ENCODE results near the gene KRIT1.
"Not testable (repeated sequence)": the region's sequence is repeated elsewhere in the genome, so short reads cannot be mapped to it uniquely, and the experiment has no call there.

Gene KRIT1

DNA sequence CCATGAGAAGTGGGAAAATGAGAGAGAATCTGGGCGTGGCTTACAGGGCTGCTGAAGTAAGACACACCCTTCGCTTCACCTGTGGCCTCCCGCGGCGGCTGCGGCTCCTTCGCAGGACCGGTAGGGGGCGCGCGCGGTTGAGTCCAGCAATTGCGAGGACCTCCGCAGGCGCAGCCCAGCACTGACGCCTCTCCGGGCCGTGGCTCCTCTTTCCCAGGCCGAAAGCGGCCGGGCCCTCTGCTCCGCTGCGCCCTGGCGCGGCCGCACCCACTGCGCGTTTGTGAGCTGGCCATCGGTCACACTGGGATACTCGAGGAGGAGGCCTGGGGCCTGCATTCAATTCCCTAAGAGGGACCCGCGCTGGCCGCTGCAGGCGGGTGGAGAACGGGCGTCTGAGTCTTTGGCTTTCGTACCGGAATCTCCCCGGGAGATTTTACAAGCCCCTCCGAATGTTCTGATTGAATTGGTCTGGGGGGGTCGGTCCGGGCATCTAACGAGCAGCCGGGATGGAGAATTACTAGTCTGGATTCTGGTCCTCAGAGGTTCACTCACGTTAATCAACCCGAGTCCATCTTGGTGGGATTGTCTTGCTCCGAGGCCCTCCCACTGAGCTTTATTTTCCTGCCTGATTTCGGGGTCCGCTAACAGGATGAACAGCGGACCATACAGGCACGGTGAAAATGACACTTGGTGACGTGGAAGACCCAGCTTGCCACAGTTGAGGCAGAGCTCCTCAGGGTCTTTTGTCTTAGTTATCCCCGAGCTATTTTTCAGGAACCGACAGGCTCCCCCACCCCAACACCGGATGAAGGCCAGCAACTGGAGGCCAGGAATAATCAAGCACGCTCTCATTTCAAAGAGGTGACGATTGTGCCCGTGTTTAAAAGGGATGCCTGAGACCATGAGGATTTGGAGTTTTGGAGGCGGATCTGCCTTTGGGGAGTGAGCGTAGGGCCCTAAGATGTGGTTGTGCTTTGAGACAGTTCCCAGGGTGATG lies 66.5 kb downstream of the KRIT1 start, which contains the start of gene LRRD1:
Gene LRRD1 (minus strand): TSS at position 215 of the 997 bp plus-strand sequence. CDS start 13,940 bp downstream, outside the sequence.
- Mint-ChIP-seq H3K27me3 (ENCODE audit: low read depth) (no peaks in the 10 kb centered on the region), H3K4me1 (peaks cover 9% of the 10 kb centered on the region), H3K36me3 (ENCODE audit: low read depth) (no peaks in the 10 kb centered on the region), H3K4me3 (peak within 1 kb of the TSS; percentile 50 to 68 (median 63)), H3K9me3 (peaks cover 19% of the 10 kb centered on the region), H3K27ac (no peak within 1 kb of the TSS)
- TF ChIP-seq, protein P1, sequence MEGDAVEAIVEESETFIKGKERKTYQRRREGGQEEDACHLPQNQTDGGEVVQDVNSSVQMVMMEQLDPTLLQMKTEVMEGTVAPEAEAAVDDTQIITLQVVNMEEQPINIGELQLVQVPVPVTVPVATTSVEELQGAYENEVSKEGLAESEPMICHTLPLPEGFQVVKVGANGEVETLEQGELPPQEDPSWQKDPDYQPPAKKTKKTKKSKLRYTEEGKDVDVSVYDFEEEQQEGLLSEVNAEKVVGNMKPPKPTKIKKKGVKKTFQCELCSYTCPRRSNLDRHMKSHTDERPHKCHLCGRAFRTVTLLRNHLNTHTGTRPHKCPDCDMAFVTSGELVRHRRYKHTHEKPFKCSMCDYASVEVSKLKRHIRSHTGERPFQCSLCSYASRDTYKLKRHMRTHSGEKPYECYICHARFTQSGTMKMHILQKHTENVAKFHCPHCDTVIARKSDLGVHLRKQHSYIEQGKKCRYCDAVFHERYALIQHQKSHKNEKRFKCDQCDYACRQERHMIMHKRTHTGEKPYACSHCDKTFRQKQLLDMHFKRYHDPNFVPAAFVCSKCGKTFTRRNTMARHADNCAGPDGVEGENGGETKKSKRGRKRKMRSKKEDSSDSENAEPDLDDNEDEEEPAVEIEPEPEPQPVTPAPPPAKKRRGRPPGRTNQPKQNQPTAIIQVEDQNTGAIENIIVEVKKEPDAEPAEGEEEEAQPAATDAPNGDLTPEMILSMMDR (IDR thresholded peaks at IDR 0.05; ENCODE audit: unreplicated experiment in 3 of 3), result peak; percentile 69 to 84 (median 84)

DNA sequence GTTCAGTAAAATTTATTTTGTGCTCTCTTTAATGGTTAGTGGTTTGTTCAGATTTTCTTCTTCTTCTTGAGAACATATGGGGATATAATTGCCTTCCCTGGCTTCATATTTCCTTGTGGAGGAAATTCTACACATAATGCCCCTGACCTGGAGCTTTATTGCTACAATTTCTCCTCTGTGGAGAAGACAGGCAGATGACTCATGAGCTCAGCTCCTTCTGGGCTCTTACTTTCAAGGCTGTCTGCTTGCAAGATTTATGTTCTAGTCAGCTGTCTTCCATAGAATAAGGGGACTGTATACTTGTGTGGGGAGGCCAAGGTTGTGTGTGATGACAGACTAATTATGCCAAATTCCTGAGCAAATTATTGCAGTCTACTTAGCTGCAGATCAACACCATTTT lies 68.4 kb downstream of the KRIT1 start:
- peak overlapping the region in 1 of 3 experiments; percentile 12 for H3K4me3 Mint-ChIP-seq
- H3K4me1 Mint-ChIP-seq, result peaks cover 9% of the 10 kb centered on the region

DNA sequence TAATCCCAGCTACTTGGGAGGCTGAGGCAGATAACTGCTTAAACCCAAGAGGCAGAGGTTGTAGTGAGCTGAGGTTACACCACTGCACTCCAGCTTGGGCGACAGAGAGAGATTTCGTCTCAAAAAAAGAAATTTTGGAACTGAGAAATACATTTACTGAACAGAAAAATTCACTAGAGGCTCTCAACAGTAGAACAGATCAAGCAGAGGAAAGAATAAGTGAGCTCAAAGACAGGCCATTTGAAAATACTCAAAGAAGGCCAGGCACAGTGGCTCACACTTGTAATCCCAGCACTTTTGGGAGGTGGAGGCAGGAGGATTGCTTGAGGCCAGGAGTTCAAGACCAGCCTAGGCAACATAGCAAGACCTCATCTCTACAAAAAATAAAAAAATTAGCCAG lies 76.2 kb downstream of the KRIT1 start:
- H3K4me3 Mint-ChIP-seq; H3K27me3 Mint-ChIP-seq (ENCODE audit: low read depth); H3K4me1 Mint-ChIP-seq; H3K27ac Mint-ChIP-seq: not testable (repeated sequence)
- Mint-ChIP-seq H3K36me3 (ENCODE audit: low read depth) (peaks cover 11% of the 10 kb centered on the region), H3K9me3 (peaks cover 27% of the 10 kb centered on the region)

More for the DNA sequence above, 68.4 kb downstream of the KRIT1 start:
- Mint-ChIP-seq H3K27ac (peak overlapping the region; percentile 46 to 84 (median 82)), H3K9me3 (peaks cover 12% of the 10 kb centered on the region), H3K27me3 (ENCODE audit: low read depth) (no peaks in the 10 kb centered on the region), H3K36me3 (ENCODE audit: low read depth) (no peaks in the 10 kb centered on the region)
- TF ChIP-seq, protein P1 (IDR thresholded peaks at IDR 0.05; ENCODE audit: unreplicated experiment in 3 of 3), result no peak

DNA sequence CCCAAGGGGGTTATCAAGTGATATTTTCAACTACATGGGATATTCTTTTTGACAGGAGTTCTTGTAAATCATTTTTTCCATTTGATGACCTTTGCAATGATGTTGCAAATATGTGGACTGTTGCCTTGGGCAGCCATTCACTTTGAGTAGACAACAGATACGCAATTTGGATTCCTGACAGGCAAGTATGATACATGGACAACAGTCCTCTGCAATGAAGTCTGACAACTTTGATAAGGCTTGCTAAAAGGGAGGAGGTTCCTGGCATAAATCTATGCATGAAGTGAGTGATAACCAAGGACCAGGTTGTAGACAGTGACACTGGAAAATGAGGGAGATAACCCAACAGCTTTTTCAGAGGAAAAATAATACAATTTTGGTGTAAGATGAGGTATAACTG lies 84.4 kb downstream of the KRIT1 start:
- H3K27me3 Mint-ChIP-seq (ENCODE audit: low read depth), result no peaks in the 10 kb centered on the region
- no peaks in the 10 kb centered on the region for H3K9me3 Mint-ChIP-seq
- no peak overlapping the region for H3K4me3 Mint-ChIP-seq
- no peaks in the 10 kb centered on the region for H3K36me3 Mint-ChIP-seq (ENCODE audit: low read depth)
- no peak overlapping the region for H3K27ac Mint-ChIP-seq
- H3K4me1 Mint-ChIP-seq, result no peaks in the 10 kb centered on the region
- TF ChIP-seq, protein P1 (IDR thresholded peaks at IDR 0.05; ENCODE audit: unreplicated experiment in 3 of 3), result no peak

DNA sequence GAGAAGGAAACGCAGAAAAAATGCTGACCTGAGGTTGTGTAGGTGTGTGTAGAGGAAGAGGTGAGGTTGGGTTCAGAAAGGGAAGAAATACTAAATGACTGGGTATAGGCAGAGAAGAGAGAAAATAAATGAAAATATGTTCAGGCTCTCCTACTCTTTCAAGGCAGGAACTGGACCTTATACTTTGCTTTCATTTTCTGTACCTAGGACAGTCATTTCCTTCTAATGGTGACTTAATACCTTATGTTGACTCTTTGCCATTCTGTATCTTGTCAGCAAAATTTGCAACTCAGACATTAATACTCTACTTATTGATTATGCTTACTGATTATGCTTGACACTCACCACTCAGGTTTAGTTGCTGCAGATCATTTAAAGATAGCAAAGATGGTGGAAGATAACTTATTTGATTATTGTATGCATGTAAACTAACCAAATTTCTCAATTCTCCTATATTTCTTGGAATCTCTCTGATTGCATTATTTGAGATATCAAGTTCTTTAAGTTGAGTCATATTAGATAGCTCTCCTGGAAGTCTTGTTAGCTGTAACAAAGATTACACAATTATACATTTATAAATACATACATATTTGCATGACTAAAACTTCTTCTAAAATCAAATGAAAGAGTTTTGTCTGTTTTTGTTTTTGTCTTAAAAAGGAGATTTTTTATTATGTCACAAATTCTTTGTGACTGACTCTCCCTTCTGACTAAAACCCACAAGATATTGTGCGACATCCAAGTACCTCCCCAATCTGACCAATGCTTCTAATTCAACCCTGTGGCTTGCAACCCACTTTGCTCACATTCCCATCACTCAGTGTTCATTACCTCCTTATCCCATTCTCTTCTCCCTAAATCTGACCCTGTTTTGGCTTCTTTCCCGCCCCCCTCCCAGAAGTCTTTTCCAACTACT lies 86.8 kb downstream of the KRIT1 start:
- no peak overlapping the region for H3K4me3 Mint-ChIP-seq
- no peaks in the 10 kb centered on the region for H3K9me3 Mint-ChIP-seq
- H3K36me3 Mint-ChIP-seq (ENCODE audit: low read depth), result no peaks in the 10 kb centered on the region
- no peaks in the 10 kb centered on the region for H3K27me3 Mint-ChIP-seq (ENCODE audit: low read depth)
- TF ChIP-seq, protein P1 (IDR thresholded peaks at IDR 0.05; ENCODE audit: unreplicated experiment in 3 of 3), result no peak
- H3K4me1 Mint-ChIP-seq, result peaks cover 6% of the 10 kb centered on the region
- H3K27ac Mint-ChIP-seq, result no peak overlapping the region

DNA sequence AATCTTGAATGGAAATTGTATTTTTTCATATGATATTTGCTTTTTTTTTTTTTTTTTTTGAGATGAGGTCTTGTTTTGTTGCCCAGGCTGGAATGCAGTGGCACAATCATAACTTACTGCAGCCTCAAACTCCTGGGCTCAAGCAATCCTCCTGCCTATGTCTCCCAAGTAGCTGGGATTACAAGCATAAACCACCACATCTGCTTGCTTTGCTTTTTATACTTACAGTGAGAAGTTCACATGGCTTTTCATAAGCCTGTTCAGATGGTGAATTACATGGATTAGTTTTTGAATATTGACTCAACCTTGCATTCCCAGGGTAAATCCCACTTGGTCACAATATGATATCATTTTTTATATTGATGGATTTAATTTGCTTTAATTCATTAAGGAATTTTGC lies 88.7 kb downstream of the KRIT1 start:
- no peak overlapping the region for H3K4me3 Mint-ChIP-seq
- TF ChIP-seq, protein P1 (IDR thresholded peaks at IDR 0.05; ENCODE audit: unreplicated experiment in 3 of 3), result no peak
- H3K36me3 Mint-ChIP-seq (ENCODE audit: low read depth), result no peaks in the 10 kb centered on the region
- H3K27ac Mint-ChIP-seq, result no peak overlapping the region
- no peaks in the 10 kb centered on the region for H3K27me3 Mint-ChIP-seq (ENCODE audit: low read depth)
- H3K4me1 Mint-ChIP-seq, result peaks cover 6% of the 10 kb centered on the region
- no peaks in the 10 kb centered on the region for H3K9me3 Mint-ChIP-seq
